Measurements from ENCODE around the gene OMG. TPM values are rescaled to one million over a fixed set of nuclear protein-coding genes. Genes with fewer than 3 reads are reported as not detected.

The OMG gene
- total and polyA plus RNA-seq, 8 donors: 0.27 to 0.38 (median 0.34) TPM; not detected in 5

GRCh38 chr17:31279401-31279800 lies 17.6 kb downstream of the OMG start:
- H3K27ac ChIP-seq: no peak overlapping the region
- 95 to 98% methylated on average over 2 of the region's 2 CpGs for WGBS, 2 donors
- H3K4me3 ChIP-seq: no peak overlapping the region
- no peaks in the 10 kb centered on the region for H3K36me3 ChIP-seq
- no peak for TF ChIP-seq CTCF (IDR thresholded peaks at IDR 0.05)
- no peak for FAIRE-seq
- no peak for ATAC-seq
- no peaks in the 10 kb centered on the region for H3K4me1 ChIP-seq
- no peak for DNase-seq
- H3K9me3 ChIP-seq: no peaks in the 10 kb centered on the region
- intact Hi-C loops (cut with DNase I): no loop called here
- H3K27me3 ChIP-seq: no peaks in the 10 kb centered on the region

- no peaks in the 10 kb centered on the region for H3K9me3 ChIP-seq
- H3K4me1 ChIP-seq: peaks cover 0 to 3% (median 0%) of the 10 kb centered on the region in 3 donors
- ATAC-seq (no peak), DNase-seq (no peak), FAIRE-seq (no peak)
- no peak for TF ChIP-seq CTCF (IDR thresholded peaks at IDR 0.05)
- intact Hi-C loops (cut with DNase I): no loop called here
- H3K27ac ChIP-seq: no peak overlapping the region
- H3K4me3 ChIP-seq: no peak overlapping the region
- no peaks in the 10 kb centered on the region for H3K27me3 ChIP-seq
- peaks cover 0 to 3% (median 0%) of the 10 kb centered on the region in 3 donors for H3K36me3 ChIP-seq
- WGBS, 2 donors: 85 to 96% methylated on average over 1 of the region's 1 CpG
Measured at GRCh38 chr17:31275116-31275515, 21.9 kb downstream of the OMG start.

GRCh38 chr17:31274252-31274651 lies 22.8 kb downstream of the OMG start:
- H3K9me3 ChIP-seq: no peaks in the 10 kb centered on the region
- ATAC-seq (peak in 3 of 4 donors; percentile 59 to 84 (median 65)), DNase-seq (no peak), FAIRE-seq (no peak)
- 81 to 84% methylated on average over 2 of the region's 2 CpGs for WGBS, 2 donors
- H3K4me1 ChIP-seq: peaks cover 0 to 3% (median under 1%) of the 10 kb centered on the region in 3 donors
- no peak overlapping the region for H3K4me3 ChIP-seq
- H3K27ac ChIP-seq: peak overlapping the region in 1 of 4 donors; percentile 10
- intact Hi-C loops (cut with DNase I): no loop called here
- peaks cover 0 to 3% (median 0%) of the 10 kb centered on the region in 3 donors for H3K36me3 ChIP-seq
- H3K27me3 ChIP-seq: no peaks in the 10 kb centered on the region
- TF ChIP-seq CTCF (IDR thresholded peaks at IDR 0.05): no peak

- Histone ChIP-seq H3K27me3 (no peaks in the 10 kb centered on the region), H3K9me3 (no peaks in the 10 kb centered on the region), H3K4me1 (peaks cover 0 to 3% (median 2%) of the 10 kb centered on the region in 3 donors), H3K27ac (no peak overlapping the region), H3K36me3 (peaks cover 0 to 3% (median 0%) of the 10 kb centered on the region in 3 donors), H3K4me3 (no peak overlapping the region)
- intact Hi-C loops (cut with DNase I): no loop called here
- ATAC-seq (no peak), DNase-seq (no peak), FAIRE-seq (no peak)
- WGBS, 2 donors: 84 to 91% methylated on average over 1 of the region's 1 CpG
- no peak for TF ChIP-seq CTCF (IDR thresholded peaks at IDR 0.05)
Measured at GRCh38 chr17:31273516-31273915, 23.5 kb downstream of the OMG start.

- ATAC-seq (no peak), FAIRE-seq (no peak), DNase-seq (no peak)
- Histone ChIP-seq H3K4me1 (peaks cover 0 to 3% (median 2%) of the 10 kb centered on the region in 3 donors), H3K36me3 (peaks cover 0 to 3% (median 0%) of the 10 kb centered on the region in 3 donors), H3K9me3 (no peaks in the 10 kb centered on the region), H3K27ac (no peak overlapping the region), H3K4me3 (no peak overlapping the region), H3K27me3 (no peaks in the 10 kb centered on the region)
- intact Hi-C loops (cut with DNase I): no loop called here
- TF ChIP-seq CTCF (IDR thresholded peaks at IDR 0.05): no peak
Measured at GRCh38 chr17:31272803-31273202, 24.2 kb downstream of the OMG start.
